IPS-NIHi11 (cell line): ENCODE data around the gene KRTAP9-6.
"Not testable (repeated sequence)": the region's sequence is repeated elsewhere in the genome, so short reads cannot be mapped to it uniquely, and the experiment has no call there.

Experiments used
- DNase-seq: peaks from one replicate; pipeline ENCODE4 v3.0.0; 2012; ENCODE audit warnings: mixed read lengths, low spot score

KRTAP9-6 gene, protein sequence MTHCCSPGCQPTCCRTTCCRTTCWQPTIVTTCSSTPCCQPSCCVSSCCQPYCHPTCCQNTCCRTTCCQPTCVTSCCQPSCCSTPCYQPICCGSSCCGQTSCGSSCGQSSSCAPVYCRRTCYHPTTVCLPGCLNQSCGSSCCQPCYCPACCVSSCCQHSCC

DNA sequence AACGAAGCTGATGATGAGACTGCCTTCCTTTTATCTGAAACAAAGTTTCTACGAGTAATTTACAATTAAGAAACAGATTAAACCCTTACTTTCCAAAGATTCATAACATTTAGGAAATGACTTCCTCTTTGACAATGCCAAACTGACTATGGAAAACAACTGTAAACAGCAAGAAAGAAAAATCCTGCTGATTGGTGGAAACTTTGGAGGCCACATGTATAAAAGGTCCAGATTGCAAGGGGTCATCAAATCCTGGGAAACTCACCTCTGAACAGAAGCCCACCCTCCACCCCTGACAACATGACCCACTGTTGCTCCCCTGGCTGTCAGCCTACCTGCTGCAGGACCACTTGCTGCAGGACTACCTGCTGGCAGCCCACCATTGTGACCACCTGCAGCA is at the start of gene KRTAP9-6:
KRTAP9-6 (plus strand) TSS at position 301 of the 400 bp plus-strand sequence; CDS start at position 301, 0 bp downstream.
- no peak for DNase-seq

- DNase-seq: no peak
Measured at GRCh38 chr17:41215681-41216080, 49.5 kb upstream of the KRTAP9-6 start.

DNA sequence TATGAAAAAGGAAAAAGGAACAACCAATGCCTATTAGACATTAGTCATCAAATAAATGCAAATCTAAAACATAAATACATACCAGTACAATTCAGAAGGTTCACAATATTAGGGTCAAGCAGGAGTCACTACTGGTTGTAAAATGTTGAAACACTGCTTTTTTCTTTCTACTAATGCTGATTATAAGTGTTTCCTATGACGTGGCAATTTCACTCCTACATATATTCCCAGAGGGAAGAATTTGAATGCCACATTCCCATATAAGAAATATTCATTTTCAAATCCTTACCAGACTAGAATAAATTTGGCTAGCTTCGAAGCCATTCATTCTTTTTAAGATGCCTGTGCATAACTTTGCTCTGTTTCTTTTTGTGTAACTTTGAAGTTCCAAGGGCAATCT is 41.4 kb upstream of the KRTAP9-6 start:
- DNase-seq: no peak

GRCh38 chr17:41226051-41226450 is 39.1 kb upstream of the KRTAP9-6 start:
- no peak for DNase-seq

GRCh38 chr17:41226598-41227095 is 38.5 kb upstream of the KRTAP9-6 start, which contains the start of gene KRTAP9-2:
Gene KRTAP9-2 (plus strand): TSS chr17:41226648. CDS start chr17:41226655, 7 bp downstream.
- not testable (repeated sequence) for DNase-seq

GRCh38 chr17:41230094-41230493 is 35.1 kb upstream of the KRTAP9-6 start:
- no peak for DNase-seq

DNA sequence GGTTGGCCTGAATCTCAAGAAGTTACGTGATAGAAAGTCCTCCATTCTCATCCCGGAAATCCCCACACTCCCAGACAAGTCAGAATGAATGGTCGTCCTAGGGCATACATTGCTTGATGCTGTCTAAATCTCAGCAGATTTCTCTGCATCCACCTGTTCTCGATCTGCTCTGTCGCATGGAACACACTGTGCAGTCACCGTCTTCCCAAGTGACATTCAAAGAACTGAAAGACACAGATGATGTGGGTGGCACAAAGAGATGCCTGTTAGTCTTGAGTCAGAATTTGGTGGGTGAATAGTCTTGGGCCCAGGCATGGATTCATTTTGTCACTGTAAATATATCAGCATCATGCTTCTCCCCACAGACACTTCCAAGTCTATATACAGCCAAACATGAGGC is 33.4 kb upstream of the KRTAP9-6 start:
- DNase-seq: no peak

GRCh38 chr17:41232399-41233105 is 32.6 kb upstream of the KRTAP9-6 start, which contains the start of gene KRTAP9-3:
Gene KRTAP9-3 (plus strand): TSS chr17:41232449. CDS start chr17:41232502, 53 bp downstream.
- DNase-seq: not testable (repeated sequence)

DNA sequence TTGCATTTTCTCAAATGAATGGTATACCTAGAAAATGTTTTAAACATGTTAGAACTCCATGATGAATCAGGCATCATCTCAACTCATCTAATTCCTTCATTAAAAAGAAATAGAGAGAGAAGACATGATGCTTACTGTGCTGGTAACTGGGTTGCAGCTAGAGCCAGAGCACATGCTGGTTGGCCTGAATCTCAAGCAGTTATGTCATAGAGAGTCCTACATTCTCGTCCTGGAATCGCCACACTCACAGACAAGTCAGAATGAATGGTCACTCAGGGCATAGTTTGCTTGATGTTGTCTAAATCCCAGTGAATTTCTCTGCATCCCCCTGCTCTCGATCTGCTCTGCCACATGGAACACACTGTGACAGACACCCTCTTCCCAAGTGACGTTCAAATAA is 28.1 kb upstream of the KRTAP9-6 start:
- DNase-seq: not testable (repeated sequence)

DNA sequence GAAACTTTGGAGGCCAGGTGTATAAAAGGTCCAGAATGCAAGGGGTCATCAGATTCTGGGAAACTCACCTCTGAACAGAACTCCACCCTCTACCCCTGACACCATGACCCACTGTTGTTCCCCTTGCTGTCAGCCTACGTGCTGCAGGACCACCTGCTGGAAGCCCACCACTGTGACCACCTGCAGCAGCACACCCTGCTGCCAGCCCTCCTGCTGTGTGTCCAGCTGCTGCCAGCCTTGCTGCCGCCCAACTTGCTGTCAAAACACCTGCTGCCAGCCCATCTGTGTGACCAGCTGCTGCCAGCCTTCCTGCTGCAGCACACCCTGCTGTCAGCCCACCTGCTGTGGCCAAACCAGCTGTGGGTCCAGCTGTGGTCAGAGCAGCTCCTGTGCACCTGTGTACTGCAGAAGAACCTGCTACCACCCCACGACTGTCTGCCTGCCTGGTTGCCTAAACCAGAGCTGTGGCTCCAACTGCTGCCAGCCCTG is 27.2 kb upstream of the KRTAP9-6 start, which contains the start of gene KRTAP9-8:
KRTAP9-8 (plus strand) TSS at position 51 of the 489 bp plus-strand sequence; CDS start at position 104, 53 bp downstream.
- not testable (repeated sequence) for DNase-seq

- not testable (repeated sequence) for DNase-seq
Measured at GRCh38 chr17:41246995-41247787, 18.0 kb upstream of the KRTAP9-6 start.

- not testable (repeated sequence) for DNase-seq
Measured at GRCh38 chr17:41249637-41250240, 15.4 kb upstream of the KRTAP9-6 start, which contains the start of gene KRTAP9-4. Gene KRTAP9-4 (plus strand): TSS chr17:41249687. CDS start chr17:41249721, 34 bp downstream.

- DNase-seq: no peak
Measured at GRCh38 chr17:41251261-41251660, 13.9 kb upstream of the KRTAP9-6 start.

- no peak for DNase-seq
Measured at GRCh38 chr17:41254861-41255260, 10.3 kb upstream of the KRTAP9-6 start.

DNA sequence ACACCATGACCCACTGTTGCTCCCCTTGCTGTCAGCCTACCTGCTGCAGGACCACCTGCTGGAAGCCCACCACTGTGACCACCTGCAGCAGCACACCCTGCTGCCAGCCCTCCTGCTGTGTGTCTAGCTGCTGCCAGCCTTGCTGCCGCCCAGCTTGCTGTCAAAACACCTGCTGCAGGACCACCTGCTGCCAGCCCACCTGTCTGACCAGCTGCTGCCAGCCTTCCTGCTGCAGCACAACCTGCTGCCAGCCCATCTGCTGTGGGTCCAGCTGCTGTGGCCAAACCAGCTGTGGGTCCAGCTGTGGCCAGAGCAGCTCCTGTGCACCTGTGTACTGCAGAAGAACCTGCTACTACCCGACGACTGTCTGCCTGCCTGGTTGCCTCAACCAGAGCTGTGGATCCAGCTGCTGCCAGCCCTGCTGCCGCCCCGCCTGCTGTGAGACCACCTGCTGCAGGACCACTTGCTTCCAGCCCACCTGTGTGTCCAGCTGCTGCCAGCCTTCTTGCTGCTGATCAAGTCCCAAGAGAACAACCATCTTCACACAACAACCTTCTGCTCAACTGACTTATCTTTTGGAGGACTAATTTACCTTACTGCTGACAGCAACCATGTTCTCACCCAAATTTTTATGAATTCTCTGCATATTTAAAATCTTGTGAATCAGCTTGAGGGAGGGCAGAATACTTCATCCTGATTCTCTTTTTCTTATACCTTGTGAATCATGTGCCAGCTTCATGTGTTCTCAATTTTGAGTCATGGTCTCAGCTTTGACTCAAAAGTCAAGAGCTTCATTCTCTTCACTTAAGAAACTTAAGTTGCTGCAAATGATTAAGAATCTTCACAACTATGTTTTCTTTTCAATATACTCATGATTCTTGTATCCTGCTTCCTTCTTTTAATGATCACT is 9.5 kb upstream of the KRTAP9-6 start, which contains the start of gene KRTAP9-9:
KRTAP9-9 (plus strand) TSS at position 4 of the 910 bp plus-strand sequence.
- not testable (repeated sequence) for DNase-seq

GRCh38 chr17:41256291-41256685 is 8.9 kb upstream of the KRTAP9-6 start:
- no peak for DNase-seq

DNA sequence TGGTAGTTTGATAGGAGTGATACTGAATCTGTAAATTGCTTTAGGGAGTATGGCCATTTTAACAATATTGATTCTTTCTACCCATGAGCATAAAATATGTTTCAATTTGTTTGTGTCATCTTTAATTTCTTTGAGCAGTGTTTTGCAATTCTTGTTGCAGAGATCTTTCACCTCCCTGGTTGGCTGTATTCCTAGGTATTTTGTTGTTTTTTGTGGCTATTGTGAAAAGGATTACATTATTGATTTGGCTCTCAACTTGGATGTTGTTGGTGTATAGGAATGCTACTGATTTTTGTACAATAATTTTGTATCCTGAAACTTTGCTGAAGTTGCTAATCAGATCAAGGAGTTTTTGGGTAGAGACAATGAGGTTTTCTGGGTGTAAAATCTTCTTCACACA is 6.8 kb upstream of the KRTAP9-6 start:
- DNase-seq: no peak

DNA sequence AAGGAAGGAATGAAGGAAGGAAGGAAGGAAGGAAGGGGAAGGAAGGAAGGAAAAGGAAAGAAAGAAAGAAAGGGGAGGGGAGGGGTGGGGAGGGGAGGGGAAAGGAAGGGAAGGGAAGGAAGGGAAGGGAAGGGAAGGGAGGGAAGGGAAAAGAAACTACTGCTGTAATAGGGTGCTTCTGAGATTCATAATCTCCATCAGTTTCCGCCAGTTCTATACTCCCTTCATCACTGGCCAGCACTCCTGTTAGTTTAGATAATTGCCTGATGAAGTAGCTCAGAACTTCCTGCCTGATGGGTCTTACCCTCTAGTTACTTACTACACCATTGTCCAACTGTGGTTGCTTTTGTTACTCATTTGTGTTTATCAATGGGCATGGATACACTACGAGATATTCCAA is 2.0 kb upstream of the KRTAP9-6 start:
- DNase-seq: no peak

DNA sequence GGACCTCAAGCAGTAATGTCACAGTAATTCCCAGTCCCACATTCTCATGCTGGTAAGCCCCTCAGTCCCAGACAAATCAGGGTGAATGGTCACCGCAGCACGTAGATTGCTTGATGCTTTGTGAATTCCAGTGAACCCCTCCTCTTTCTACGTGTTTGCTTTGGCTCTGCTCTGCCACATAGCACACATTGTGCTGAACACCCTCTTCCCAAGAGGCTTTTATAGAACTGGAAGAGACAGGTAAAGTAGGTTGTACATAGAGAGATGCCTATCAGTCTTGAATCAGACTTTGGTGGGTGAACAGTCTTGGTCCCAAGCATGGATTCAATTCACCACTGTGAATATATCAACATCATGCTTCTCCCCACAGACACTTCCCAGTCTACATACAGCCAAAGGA is 579 bp upstream of the KRTAP9-6 start:
- no peak for DNase-seq

GRCh38 chr17:41267711-41268110 is 2.5 kb downstream of the KRTAP9-6 start:
- DNase-seq: no peak
